Natural killer cell treated with Interleukin-12 subunit alpha and Interleukin-12 subunit beta and Interleukin-15 and Interleukin-18, amount 100 ng/mL, for 72 hours (primary cell): ENCODE results near the gene NEURL3. TPM values are rescaled to one million over a fixed set of nuclear protein-coding genes. Genes with fewer than 3 reads are reported as not detected.
"Not testable (repeated sequence)": the region's sequence is repeated elsewhere in the genome, so short reads cannot be mapped to it uniquely, and the experiment has no call there.

ENCODE experiments used
- ATAC-seq, 2 donors: fragments of 150-1000 bp; cut with Tn5 transposase in 1 of 2; sonication (Bioruptor Pico), chemical (Tn5 transposase) in 1 of 2; 2 replicates each; pipeline ENCODE4 v1.10.0; 2021
- DNase-seq: peaks from one replicate; pipeline ENCODE4 v3.0.0; 2022; ENCODE audit warnings: low spot score
- H3K27ac Mint-ChIP-seq, 2 donors: 1 replicate in 1 of 2; 2 replicates in 1 of 2; pipeline ENCODE4 v1.8.0; 2022; ENCODE audit warnings: mixed read lengths in 2 of 2, mild to moderate bottlenecking in 1 of 2, moderate library complexity in 1 of 2
- H3K27me3 Mint-ChIP-seq, 2 donors: 1 replicate in 1 of 2; 2 replicates in 1 of 2; pipeline ENCODE4 v1.8.0; 2022; ENCODE audit warnings: mixed read lengths in 2 of 2
- H3K36me3 Mint-ChIP-seq: one replicate; pipeline ENCODE4 v1.8.0; 2022; ENCODE audit warnings: mixed read lengths
- H3K4me1 Mint-ChIP-seq, 2 donors: 1 replicate in 1 of 2; 2 replicates in 1 of 2; pipeline ENCODE4 v1.8.0; 2022; ENCODE audit warnings: low read depth in 2 of 2, mixed read lengths in 2 of 2, mild to moderate bottlenecking in 1 of 2
- H3K4me3 Mint-ChIP-seq: one replicate; pipeline ENCODE4 v1.8.0; 2022; ENCODE audit warnings: mixed read lengths
- H3K9me3 Mint-ChIP-seq: 2 replicates; pipeline ENCODE4 v1.8.0; 2022; ENCODE audit warnings: mixed read lengths
- total RNA-seq, 2 donors: library from RNA; stranded (reverse); gene quantifications; one replicate each; pipeline ENCODE4 v1.2.3, GENCODE V29; 2022

NEURL3 gene
- total RNA-seq, 2 donors from 2014 or later: 0.64 TPM; not detected in 1

DNA sequence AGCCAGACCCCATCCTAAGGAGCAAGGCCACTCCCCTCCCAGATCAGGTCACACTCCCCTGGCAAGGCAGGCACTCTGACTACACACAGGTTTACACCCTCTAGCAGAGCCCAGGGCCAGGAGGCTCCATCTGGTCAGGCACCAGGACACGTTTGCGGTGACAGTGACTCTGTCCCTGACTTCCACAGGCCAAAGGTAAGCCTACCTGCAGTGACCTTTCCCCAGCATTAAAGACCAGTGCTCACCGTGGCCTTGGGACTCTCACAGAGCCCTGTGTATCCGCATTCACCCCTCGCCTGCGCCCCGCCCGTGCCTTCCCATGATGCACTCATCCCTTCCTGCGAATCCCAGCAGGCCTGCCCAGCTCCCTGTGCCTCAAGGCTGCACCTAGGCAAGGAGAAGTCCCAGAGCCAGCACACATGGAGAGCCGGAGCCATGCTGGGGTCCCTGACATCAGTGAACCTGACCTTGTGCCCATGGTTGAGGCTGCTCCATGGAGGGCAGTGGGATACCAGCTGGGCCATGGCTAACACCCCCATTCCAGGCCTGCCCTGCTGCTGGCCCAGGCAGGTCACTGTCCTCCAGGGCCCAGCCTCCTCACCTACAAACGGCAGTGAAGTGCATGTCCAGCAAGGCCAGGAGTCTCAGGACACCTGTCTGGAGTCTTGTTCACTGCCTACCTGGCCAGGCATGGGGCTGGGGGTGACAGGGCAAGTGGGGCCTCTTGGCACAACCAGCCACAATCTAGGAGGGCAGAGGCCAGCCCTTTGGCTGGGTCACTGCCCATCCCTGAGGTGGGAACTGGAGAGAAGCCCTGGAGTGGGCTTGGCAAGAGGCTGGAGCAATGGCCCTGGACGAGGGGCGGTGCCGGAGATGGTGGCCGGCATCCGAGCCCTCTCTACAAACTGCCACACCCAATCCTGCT lies 3.0 kb downstream of the NEURL3 start:
- Mint-ChIP-seq H3K27me3 (no peaks in the 10 kb centered on the region), H3K36me3 (no peaks in the 10 kb centered on the region), H3K27ac (peak overlapping the region; percentile 50 to 83), H3K9me3 (no peaks in the 10 kb centered on the region), H3K4me3 (peak overlapping the region; percentile 34), H3K4me1 (peaks cover 18 to 26% of the 10 kb centered on the region in 2 donors)
- DNase-seq: no peak
- ATAC-seq: peak; percentile 41

DNA sequence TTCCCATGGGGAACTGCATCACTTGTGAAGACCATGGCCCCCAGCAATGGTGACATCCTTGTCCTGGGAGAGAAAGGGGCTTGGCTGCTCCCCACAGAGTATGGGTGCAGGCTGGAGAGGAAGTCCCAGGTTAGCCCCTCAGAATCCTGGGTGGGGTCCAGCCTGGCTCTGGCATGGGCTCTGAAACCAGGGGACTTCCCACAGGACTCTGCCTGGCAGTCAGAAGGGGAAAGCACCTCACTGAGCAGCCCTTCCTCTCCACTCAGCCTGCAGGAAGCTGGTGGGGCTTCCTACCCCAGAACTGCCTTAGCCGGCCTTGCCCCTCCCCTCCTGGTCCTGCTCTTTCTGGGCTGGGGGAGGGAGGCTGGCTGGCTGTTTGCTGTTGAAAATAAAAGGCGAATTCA lies 3.7 kb downstream of the NEURL3 start:
- Mint-ChIP-seq H3K36me3 (no peaks in the 10 kb centered on the region), H3K4me1 (peaks cover 18 to 26% of the 10 kb centered on the region in 2 donors), H3K9me3 (no peaks in the 10 kb centered on the region), H3K4me3 (peak overlapping the region; percentile 34), H3K27ac (peak overlapping the region; percentile 50 to 83), H3K27me3 (no peaks in the 10 kb centered on the region)
- ATAC-seq (peak; percentile 81 to 82), DNase-seq (peak; percentile 77)

- Mint-ChIP-seq H3K9me3 (no peaks in the 10 kb centered on the region), H3K27me3 (peaks cover 0 to 5% of the 10 kb centered on the region in 2 donors), H3K4me3 (no peak overlapping the region), H3K27ac (peak overlapping the region; percentile 50 to 83), H3K36me3 (peaks cover 6% of the 10 kb centered on the region), H3K4me1 (peaks cover 23 to 26% of the 10 kb centered on the region in 2 donors)
- ATAC-seq (no peak), DNase-seq (no peak)
These were observed 4.6 kb downstream of the NEURL3 start for GRCh38 chr2:96500385-96501066.

DNA sequence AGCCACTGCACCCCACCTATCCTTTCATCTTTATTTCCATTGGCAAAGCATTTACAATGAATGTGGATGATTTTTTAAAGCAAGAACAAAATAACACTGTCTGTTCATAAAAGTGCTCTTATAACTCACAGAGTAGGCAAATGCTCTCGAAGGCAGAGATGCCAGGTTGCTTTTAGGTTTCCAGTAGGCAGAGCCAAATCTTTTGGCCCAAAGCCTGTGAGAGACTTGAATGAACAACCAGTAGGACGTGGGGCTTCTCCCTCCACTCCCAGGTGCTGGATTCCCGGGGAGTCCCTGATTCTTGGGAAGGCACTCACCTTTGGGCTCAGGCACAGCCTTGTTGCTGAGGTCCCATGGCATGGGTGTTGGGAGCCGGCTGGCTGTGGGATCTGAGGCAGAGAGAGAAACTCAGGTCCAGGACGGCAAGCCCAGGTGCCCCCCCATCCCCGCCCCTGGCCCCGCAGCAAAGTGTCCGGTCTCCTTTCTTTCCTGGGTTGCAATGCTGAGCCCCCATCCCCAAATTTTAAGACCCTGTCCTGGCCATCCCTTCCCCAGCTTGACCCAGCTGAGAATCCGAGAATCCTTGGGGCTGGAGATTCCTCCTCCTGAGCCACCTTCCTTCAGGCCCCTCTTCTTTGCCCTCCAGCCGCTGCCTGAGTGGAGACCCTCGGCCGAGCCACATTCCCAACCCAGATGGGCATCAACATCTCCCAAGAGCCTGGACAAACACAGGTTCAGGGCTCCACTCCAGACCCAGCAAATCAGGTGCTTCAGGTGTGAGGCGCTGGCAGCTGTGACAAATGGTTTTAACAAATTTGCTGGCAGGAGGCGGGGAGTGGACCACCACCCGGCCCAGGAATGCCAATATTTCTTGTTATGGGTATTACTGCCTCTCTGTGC lies 5.8 kb downstream of the NEURL3 start:
- Mint-ChIP-seq H3K4me3 (no peak overlapping the region), H3K27ac (peak overlapping the region in 1 of 2 donors; percentile 54), H3K27me3 (peaks cover 0 to 6% of the 10 kb centered on the region in 2 donors), H3K36me3 (peaks cover 14% of the 10 kb centered on the region), H3K9me3 (peaks cover 3% of the 10 kb centered on the region), H3K4me1 (peaks cover 19% of the 10 kb centered on the region in 2 donors)
- ATAC-seq (no peak), DNase-seq (no peak)

GRCh38 chr2:96498611-96499010 lies 6.5 kb downstream of the NEURL3 start:
- Mint-ChIP-seq H3K4me1 (peaks cover 19% of the 10 kb centered on the region in 2 donors), H3K36me3 (peaks cover 17% of the 10 kb centered on the region), H3K27ac (peak overlapping the region in 1 of 2 donors; percentile 54)
- not testable (repeated sequence) for H3K4me3 Mint-ChIP-seq, H3K27me3 Mint-ChIP-seq, ATAC-seq, DNase-seq, H3K9me3 Mint-ChIP-seq

DNA sequence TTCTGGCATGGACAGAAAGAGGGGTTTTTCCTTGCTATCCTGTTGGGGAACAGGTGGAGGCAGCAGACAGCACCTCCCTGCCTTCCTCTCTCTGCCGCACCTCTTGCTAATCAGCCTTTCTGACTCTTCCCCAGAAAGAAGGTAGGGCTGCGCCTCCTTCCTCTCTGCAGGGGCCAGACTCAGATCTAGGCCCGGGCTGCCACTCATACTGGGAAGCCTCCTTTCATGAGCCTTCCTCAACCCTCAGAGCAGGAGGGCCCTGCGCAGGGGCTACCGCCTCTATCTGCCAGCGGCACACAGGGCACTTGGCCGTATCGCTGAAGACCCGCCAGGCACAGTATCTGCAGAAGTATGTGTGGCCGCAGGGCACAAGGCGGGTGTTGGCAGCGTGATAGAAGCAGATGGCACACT lies 7.1 kb downstream of the NEURL3 start:
- peaks cover 0 to 6% of the 10 kb centered on the region in 2 donors for H3K27me3 Mint-ChIP-seq
- H3K36me3 Mint-ChIP-seq: peaks cover 17% of the 10 kb centered on the region
- peaks cover 3% of the 10 kb centered on the region for H3K9me3 Mint-ChIP-seq
- peak overlapping the region in 1 of 2 donors; percentile 54 for H3K27ac Mint-ChIP-seq
- peaks cover 19% of the 10 kb centered on the region in 2 donors for H3K4me1 Mint-ChIP-seq
- H3K4me3 Mint-ChIP-seq: no peak overlapping the region
- DNase-seq (no peak), ATAC-seq (no peak)

- peaks cover 3% of the 10 kb centered on the region for H3K9me3 Mint-ChIP-seq
- peaks cover 0 to 6% of the 10 kb centered on the region in 2 donors for H3K27me3 Mint-ChIP-seq
- ATAC-seq: no peak
- H3K4me3 Mint-ChIP-seq: no peak overlapping the region
- peaks cover 17% of the 10 kb centered on the region for H3K36me3 Mint-ChIP-seq
- no peak for DNase-seq
- peak overlapping the region in 1 of 2 donors; percentile 57 for H3K27ac Mint-ChIP-seq
- H3K4me1 Mint-ChIP-seq: peaks cover 17 to 18% of the 10 kb centered on the region in 2 donors
These were observed 9.1 kb downstream of the NEURL3 start for GRCh38 chr2:96495982-96496629.

DNA sequence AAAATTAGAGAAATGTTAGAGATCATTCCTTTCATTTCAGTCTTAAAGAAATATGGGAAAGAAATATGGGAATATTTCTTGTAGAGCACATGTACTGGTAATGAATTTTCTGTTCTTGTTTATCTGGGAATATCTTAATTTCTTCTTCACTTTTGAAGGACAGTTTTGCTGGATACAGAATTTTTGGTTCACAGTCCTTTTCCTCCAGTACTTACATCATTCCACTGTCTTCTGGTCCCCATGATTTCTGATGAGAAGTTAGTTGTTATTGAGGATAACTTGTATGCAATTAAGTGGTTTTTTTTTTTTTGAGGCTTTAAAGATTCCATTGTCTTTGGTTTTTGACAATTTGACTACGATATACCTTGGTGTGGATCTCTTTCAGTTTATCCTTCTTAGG lies 11.0 kb downstream of the NEURL3 start:
- Mint-ChIP-seq H3K4me1 (peaks cover 21 to 26% of the 10 kb centered on the region in 2 donors), H3K4me3 (no peak overlapping the region), H3K27ac (peak overlapping the region in 1 of 2 donors; percentile 56), H3K9me3 (peaks cover 3% of the 10 kb centered on the region), H3K27me3 (peaks cover 0 to 6% of the 10 kb centered on the region in 2 donors), H3K36me3 (peaks cover 17% of the 10 kb centered on the region)
- no peak for DNase-seq
- no peak for ATAC-seq

GRCh38 chr2:96493072-96493471 lies 12.1 kb downstream of the NEURL3 start:
- H3K36me3 Mint-ChIP-seq: peaks cover 17% of the 10 kb centered on the region
- no peak overlapping the region for H3K4me3 Mint-ChIP-seq
- peaks cover 3% of the 10 kb centered on the region for H3K9me3 Mint-ChIP-seq
- DNase-seq (no peak), ATAC-seq (no peak)
- H3K27ac Mint-ChIP-seq: peak overlapping the region; percentile 76 to 82
- peaks cover 27 to 28% of the 10 kb centered on the region in 2 donors for H3K4me1 Mint-ChIP-seq
- peaks cover 0 to 6% of the 10 kb centered on the region in 2 donors for H3K27me3 Mint-ChIP-seq

GRCh38 chr2:96491860-96492497 lies 13.2 kb downstream of the NEURL3 start:
- Mint-ChIP-seq H3K27ac (peak overlapping the region; percentile 76 to 82), H3K27me3 (peaks cover 0 to 6% of the 10 kb centered on the region in 2 donors), H3K4me1 (peaks cover 30 to 33% of the 10 kb centered on the region in 2 donors), H3K4me3 (peak overlapping the region; percentile 48), H3K9me3 (peaks cover 3% of the 10 kb centered on the region), H3K36me3 (peaks cover 17% of the 10 kb centered on the region)
- DNase-seq: no peak
- peak; percentile 36 to 74 for ATAC-seq

GRCh38 chr2:96489663-96490062 lies 15.5 kb downstream of the NEURL3 start:
- Mint-ChIP-seq H3K27ac (peak overlapping the region in 1 of 2 donors; percentile 36), H3K9me3 (no peaks in the 10 kb centered on the region), H3K4me1 (peaks cover 48 to 51% of the 10 kb centered on the region in 2 donors), H3K27me3 (no peaks in the 10 kb centered on the region), H3K36me3 (peaks cover 5% of the 10 kb centered on the region), H3K4me3 (peak overlapping the region; percentile 31)
- DNase-seq (no peak), ATAC-seq (no peak)

- ATAC-seq: no peak
- peak overlapping the region; percentile 31 for H3K4me3 Mint-ChIP-seq
- no peaks in the 10 kb centered on the region for H3K27me3 Mint-ChIP-seq
- H3K27ac Mint-ChIP-seq: peak overlapping the region in 1 of 2 donors; percentile 36
- peaks cover 50 to 55% of the 10 kb centered on the region in 2 donors for H3K4me1 Mint-ChIP-seq
- H3K9me3 Mint-ChIP-seq: no peaks in the 10 kb centered on the region
- H3K36me3 Mint-ChIP-seq: peaks cover 2% of the 10 kb centered on the region
- DNase-seq: no peak
These were observed 15.9 kb downstream of the NEURL3 start for GRCh38 chr2:96489261-96489660.
